Glomerular endothelial cell (primary cell): ENCODE data around the gene RAD51B. TPM values are rescaled to one million over a fixed set of nuclear protein-coding genes. Genes with fewer than 3 reads are reported as not detected.
"Not testable (repeated sequence)": the region's sequence is repeated elsewhere in the genome, so short reads cannot be mapped to it uniquely, and the experiment has no call there.

Experiments
- DNase-seq: peaks from one replicate; pipeline ENCODE4 v3.0.0-alpha.2; 2011; ENCODE audit warnings: low read depth, low spot score; ENCODE audit errors: extremely low read depth
- total RNA-seq: library from RNA; depleted of rRNA; stranded (reverse); fragments of >200 nt; gene quantifications from 2 replicates; pipeline ENCODE4 v1.2.3, GENCODE V29; 2015

Gene RAD51B
- 4.6 and 9.7 TPM in 2 replicates for total RNA-seq

GRCh38 chr14:67819563-67820421 lies at the start of gene RAD51B:
Gene RAD51B (plus strand): TSS chr14:67819779.
- DNase-seq = peak; percentile 58

DNA sequence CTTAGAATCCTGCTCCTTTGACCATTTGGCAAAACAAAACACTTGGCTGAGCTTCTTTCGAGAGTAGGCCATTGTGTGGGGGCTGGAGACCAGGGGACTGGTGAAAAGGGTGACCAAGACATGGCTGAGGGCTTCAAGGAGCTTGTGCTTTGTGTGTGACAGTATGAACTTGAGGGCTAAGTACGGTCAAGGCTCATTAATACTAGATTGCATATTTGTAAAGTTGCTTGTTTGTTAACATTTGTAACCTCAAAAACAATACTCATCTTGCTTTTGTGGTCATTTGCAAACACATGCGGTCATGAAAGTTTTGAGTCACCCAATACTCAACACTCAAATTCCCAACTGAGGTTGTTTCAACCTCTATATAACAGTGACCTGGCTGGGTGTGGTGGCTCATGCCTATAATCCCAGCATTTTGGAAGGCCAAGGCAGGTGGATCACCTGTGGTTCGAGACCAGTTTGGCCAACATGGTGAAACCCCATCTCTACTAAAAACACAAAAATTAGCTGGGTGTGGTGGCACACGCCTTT lies 45.7 kb upstream of the RAD51B start:
- DNase-seq = no peak

DNA sequence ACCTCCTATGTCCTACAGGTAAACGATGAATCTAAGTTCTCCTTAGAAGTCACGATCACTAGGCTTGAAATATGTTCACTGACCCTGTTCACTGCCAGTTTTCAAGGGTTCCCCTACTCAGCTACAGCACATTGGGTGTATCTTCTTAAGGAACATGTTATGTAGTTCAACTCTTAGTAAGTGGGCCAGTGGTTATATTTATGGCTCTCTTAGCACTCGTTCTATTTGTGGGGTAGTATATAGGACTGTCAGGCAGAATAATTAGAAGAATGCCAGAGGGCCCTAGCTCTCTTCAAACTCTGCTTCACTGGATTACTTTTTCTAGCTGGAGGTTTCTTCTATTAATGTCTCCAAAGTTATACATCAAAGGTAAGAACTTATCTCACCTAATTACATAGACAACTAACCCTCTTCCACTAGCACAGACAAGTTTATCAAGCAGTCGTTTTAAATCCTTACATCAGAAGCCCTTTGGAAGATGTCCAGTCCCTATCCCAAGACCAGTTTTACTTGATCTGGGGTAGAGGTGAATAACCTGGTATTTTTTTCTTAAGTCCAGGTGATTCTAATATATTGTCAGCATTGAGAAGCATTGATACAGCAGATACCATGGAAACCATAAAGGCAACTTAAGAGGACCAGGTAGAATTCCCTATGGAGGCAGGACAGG lies 42.8 kb upstream of the RAD51B start:
- no peak for DNase-seq

DNA sequence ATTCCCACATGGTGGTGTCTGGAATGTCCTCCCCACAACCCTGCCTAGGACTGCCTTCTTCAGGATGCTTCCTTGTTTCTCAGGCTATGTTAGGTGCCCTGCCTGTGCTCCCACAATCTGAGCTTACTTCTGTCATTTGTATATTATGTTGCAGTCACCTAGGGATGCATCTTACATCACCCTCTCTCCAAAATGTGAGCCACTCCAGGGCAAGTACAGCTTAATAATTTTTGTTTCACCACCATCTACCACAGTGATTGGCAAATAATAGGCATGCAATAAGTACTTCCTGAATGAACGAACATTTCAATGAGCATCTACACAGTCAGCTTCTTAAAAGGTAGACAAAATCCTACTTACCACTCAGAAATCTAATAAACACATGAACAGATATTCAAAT lies 40.8 kb upstream of the RAD51B start:
- DNase-seq = no peak

DNA sequence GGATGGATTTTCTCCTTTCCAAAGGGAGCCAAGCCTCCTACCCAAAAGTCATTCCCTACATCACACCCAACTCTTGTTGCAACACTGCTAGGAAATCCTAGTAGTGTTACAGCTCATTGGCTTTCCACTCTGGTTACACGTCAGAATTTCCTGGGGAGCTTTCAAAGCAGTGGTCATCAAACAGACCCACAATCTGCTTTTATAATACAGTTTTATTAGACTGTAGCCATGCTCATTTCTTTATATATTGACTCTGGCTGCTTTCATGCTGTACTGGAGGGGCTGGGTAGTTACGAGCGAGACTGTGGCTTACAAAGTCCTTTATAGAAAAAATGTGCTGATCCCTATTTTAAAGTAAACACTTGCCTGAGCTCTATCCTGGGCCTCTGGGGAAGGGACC lies 37.5 kb upstream of the RAD51B start:
- DNase-seq = no peak

- DNase-seq = no peak
Measured at GRCh38 chr14:67784244-67784823, 35.2 kb upstream of the RAD51B start.

- no peak for DNase-seq
Measured at GRCh38 chr14:67785270-67786109, 34.1 kb upstream of the RAD51B start.

DNA sequence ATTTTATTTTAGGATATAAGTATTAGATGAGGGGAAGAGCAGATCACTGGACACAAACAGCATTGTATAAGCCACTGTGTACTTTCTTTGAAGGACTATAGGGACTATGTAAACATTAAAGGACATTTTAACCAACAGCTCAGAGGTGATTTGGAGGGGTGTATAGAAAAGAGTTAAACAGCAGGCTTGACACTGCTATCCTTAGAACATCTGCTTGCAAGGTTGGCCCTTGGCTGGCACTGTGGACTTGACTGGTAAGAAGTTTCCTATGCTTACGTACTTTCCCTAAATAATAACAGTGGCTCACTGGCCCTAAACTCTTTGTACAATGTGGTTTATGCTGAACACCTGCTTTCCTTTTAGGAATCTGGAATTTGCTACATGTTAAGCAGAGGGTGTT lies 31.9 kb upstream of the RAD51B start:
- no peak for DNase-seq

GRCh38 chr14:67798731-67799130 lies 20.8 kb upstream of the RAD51B start:
- DNase-seq = no peak

DNA sequence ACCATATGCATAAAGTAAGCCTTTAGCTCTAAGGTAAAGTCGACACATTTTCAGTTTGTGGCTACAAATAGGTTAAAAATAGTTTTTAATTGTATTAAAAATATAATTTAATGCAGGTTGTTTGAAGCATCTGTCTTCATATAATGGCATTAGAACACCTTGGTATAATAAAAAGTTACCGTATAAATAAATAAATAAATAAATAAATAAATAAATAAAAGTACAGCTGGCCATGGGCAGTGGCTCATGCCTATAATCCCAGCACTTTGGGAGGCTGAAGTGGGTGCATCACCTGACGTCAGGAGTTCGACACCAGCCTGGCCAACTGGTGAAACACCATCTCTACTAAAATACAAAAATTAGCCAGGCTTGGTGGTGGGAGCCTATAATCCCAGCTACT lies 18.8 kb upstream of the RAD51B start:
- DNase-seq = no peak

GRCh38 chr14:67806246-67806645 lies 13.3 kb upstream of the RAD51B start:
- DNase-seq = no peak

- DNase-seq = no peak
Measured at GRCh38 chr14:67814821-67815220, 4.8 kb upstream of the RAD51B start.

DNA sequence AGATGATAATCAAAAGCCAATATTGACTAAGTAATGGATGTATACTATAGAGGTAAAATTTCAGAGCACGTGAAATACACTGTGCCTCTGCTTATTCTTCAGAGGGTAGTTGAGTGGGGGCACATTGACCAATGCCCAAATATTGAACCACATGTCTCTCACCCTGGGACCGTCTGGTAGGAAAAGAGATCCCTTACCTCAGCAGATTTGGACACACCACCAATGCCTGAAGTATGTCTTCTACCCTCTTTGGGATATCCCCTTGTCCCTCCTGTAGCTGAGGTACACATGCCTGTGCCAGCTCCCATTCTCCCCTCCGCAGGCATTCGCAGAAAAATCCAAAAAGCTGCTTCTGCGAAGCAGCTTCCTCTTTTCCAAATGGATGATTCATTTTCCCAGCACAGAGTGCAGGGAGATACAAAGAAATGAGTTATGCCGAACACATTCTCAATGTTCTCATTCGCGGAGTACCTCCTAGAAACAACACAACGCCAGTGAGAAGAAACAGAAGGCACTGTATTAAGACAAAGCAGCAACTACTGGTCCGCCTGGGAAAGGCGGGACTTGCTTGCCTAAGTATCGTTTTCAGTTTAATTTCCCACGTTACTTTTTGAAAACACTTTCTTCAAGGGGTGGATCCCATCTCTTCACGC lies 3.9 kb upstream of the RAD51B start:
- no peak for DNase-seq

DNA sequence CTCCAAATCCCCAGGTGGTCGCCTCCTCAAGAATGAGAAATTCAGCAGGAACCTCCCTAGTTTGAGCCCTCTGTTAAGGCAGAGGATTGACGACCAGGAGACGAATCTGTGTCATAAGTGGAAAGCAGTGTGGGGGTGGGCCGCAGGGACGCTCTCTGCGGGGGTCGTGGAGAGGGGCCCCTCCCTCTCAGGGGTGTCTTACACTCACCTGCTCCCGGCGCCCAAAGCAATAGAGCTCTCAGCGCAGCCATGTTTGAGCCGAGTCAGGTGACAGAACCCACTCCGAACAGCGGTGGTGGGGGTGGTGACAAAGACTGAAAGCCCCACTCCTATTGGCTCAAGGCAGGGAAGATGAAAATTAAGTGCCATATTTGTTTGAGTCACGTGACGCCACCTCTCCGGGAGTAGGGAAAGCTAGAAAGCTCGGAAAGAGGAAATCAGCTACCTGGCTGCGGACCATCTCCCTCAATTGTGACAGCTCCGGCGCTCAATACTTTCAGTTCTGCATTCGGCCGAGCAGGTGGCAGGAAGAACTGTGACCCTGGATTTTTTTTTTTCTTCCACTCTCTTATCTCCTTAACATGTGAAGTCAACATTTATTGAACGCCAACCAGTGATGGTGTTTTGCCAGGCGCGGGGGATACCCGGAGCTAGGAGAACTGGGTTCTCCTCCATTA lies 3.1 kb upstream of the RAD51B start, which contains the start of gene ZFYVE26:
ZFYVE26 (minus strand) TSS at position 265 of the 677 bp plus-strand sequence. CDS start 627 bp downstream, outside the sequence.
- peak; percentile 78 for DNase-seq

GRCh38 chr14:67817750-67818438 lies 1.7 kb upstream of the RAD51B start:
- DNase-seq = no peak

- not testable (repeated sequence) for DNase-seq
Measured at GRCh38 chr14:67818476-67818875, 1.1 kb upstream of the RAD51B start.

- no peak for DNase-seq
Measured at GRCh38 chr14:67820428-67820971, 921 bp downstream of the RAD51B start.

DNA sequence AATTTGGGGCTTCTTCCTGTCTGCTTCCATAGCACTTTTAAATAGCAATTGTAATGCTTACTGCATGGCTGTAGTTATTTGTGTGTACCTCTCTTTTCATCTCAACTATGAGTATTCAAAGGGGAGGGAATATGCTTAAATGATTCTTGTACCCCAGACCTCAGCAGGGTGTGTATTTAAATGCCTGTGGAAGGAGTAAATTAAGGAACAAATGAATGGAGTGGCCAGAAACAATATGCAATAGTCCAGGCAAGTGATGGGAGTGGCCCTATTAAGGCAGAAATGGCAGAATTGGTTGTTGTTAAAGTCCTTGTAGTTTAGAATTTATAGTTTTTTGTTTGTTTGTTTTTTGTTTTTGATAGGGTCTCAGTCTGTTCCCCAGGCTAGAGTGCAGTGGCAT lies 1.5 kb downstream of the RAD51B start:
- DNase-seq = no peak

GRCh38 chr14:67831113-67831512 lies 11.5 kb downstream of the RAD51B start:
- no peak for DNase-seq
